ENCODE data around the gene SPHK1.

GRCh38 chr17:76356803-76357456, 27.5 kb upstream of the SPHK1 start:
- TF ChIP-seq POLR2A (IDR thresholded peaks at IDR 0.05; ENCODE audit: low read length), result no peak
- TF ChIP-seq GATA1 (IDR thresholded peaks at IDR 0.05; ENCODE audit: low read depth, low read length), result no peak
